OCI-LY7 (cell line): ENCODE results near the gene CNBD2.

Source experiments
- CTCF ChIP-seq: fragments of 200-600 bp; sonication (generic); conservative IDR thresholded peaks from 2 replicates; pipeline ENCODE4 v1.5.1; 2014; ENCODE audit warnings: mild to moderate bottlenecking, antibody characterized with exemption, low read length, moderate library complexity, mixed read lengths
- EZH2phosphoT487 ChIP-seq: fragments of 200-600 bp; sonication (generic); IDR thresholded peaks from 2 replicates; pipeline ENCODE4 v1.6.1; 2018; ENCODE audit warnings: low read depth, borderline replicate concordance, mild to moderate bottlenecking, mixed run types, antibody characterized with exemption, low read length, moderate library complexity, mixed read lengths

- no peak for TF ChIP-seq CTCF
- no peak for TF ChIP-seq EZH2phosphoT487
Observed at GRCh38 chr20:36060676-36061075, 92.3 kb downstream of the CNBD2 start.
